SK-N-SH treated with all-trans-retinoic acid at 6 μM for 48 hours (cell line): ENCODE data around the gene TMEM150B.

Source experiments
- SNAI2 ChIP-seq: fragments of 250-450 bp; sonication (Bioruptor Pico); IDR thresholded peaks from 2 replicates; pipeline ENCODE4 v1.5.0; 2020; ENCODE audit warnings: mild to moderate bottlenecking, moderate library complexity
- TSHZ2 ChIP-seq: fragments of 250-450 bp; sonication (Bioruptor Pico); IDR thresholded peaks from 2 replicates; pipeline ENCODE4 v1.5.0; 2020; ENCODE audit warnings: mild to moderate bottlenecking, moderate library complexity

GRCh38 chr19:55350620-55351315, 25.6 kb upstream of the TMEM150B start:
- no peak for TF ChIP-seq TSHZ2 (CRISPR knock-in tag)
- TF ChIP-seq SNAI2 (CRISPR knock-in tag) = no peak
